Epithelial cell of esophagus (primary cell): Measurements from ENCODE around the gene GNG13.

Source experiments
- DNase-seq: peaks from one replicate; pipeline ENCODE4 v3.0.0; 2010; ENCODE audit warnings: low read depth
- H3K4me3 ChIP-seq: 2 replicates; pipeline ENCODE4 v1.5.1; 2011; ENCODE audit warnings: mild to moderate bottlenecking, low read length, control low read depth
- TF ChIP-seq, protein P1 (sequence below): IDR thresholded peaks from 2 replicates; pipeline ENCODE4 v1.5.1; 2011; ENCODE audit warnings: low read depth, mild to moderate bottlenecking, low read length, control low read depth, inconsistent platforms; ENCODE audit not compliant: insufficient read depth; ENCODE audit errors: missing control alignments

GNG13 gene

DNA sequence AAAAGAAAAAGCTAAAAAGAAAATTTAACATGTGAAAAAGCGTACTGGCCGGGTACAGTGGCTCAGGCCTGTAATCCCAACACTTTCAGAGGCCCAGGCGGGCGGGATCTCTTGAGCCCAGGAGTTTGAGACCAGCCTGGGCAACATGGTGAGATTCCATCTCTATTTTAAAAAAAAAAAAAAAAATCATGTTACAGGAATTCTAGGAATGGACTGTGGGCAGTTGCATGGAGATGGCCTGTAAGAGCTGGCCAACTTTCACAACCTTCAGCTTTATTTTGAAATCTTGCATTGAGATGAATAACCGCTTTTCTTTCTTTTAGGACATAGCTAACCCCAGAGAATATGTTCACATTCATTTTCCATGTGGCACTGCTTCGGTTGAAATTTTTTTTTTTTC lies 51.5 kb downstream of the GNG13 start:
- no peak overlapping the region for H3K4me3 ChIP-seq
- peak; percentile 69 for DNase-seq
- TF ChIP-seq, protein P1, sequence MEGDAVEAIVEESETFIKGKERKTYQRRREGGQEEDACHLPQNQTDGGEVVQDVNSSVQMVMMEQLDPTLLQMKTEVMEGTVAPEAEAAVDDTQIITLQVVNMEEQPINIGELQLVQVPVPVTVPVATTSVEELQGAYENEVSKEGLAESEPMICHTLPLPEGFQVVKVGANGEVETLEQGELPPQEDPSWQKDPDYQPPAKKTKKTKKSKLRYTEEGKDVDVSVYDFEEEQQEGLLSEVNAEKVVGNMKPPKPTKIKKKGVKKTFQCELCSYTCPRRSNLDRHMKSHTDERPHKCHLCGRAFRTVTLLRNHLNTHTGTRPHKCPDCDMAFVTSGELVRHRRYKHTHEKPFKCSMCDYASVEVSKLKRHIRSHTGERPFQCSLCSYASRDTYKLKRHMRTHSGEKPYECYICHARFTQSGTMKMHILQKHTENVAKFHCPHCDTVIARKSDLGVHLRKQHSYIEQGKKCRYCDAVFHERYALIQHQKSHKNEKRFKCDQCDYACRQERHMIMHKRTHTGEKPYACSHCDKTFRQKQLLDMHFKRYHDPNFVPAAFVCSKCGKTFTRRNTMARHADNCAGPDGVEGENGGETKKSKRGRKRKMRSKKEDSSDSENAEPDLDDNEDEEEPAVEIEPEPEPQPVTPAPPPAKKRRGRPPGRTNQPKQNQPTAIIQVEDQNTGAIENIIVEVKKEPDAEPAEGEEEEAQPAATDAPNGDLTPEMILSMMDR, result no peak
